HCT116 (cell line): ENCODE results near the gene MUS81. TPM values are rescaled to one million over a fixed set of nuclear protein-coding genes. Genes with fewer than 3 reads are reported as not detected.

ENCODE experiments used
- ATAC-seq: fragments of 200-7000 bp; cut with Tn5 transposase; 2 replicates; pipeline ENCODE4 v1.9.1; 2020; ENCODE audit warnings: mild to moderate bottlenecking, moderate library complexity
- BruUV-seq: library from RNA; stranded (reverse); fragments of 400-500 nt; replicated peaks from 2 replicates; lab custom pipeline; 2021; lab: Mats Ljungman, UMichigan
- CTCF ChIA-PET: fragments of 300-600 bp; sonication (Branson Sonifier 250); formaldehyde crosslinking; loops from one replicate; lab custom pipeline; 2021; ENCODE audit warnings: antibody characterized with exemption; lab: Charles Lee
- POLR2A ChIA-PET: fragments of 300-600, 350-600 bp; sonication (Branson Sonifier 250); formaldehyde crosslinking; loops from one replicate; lab custom pipeline; 2021; ENCODE audit warnings: antibody characterized with exemption; lab: Charles Lee
- RAD21 ChIA-PET, 2 experiments: fragments of 300-600 bp; sonication (Branson Sonifier 250); formaldehyde crosslinking; loops; one replicate each; lab custom pipeline; 2023; ENCODE audit warnings: low total read pairs in 2 of 2; ENCODE audit not compliant: uncharacterized antibody in 2 of 2, unreplicated experiment in 2 of 2, low non-redundant PET in 1 of 2; lab: Charles Lee
- DNase-seq: peaks from one replicate; pipeline ENCODE4 v3.0.0-alpha.2; 2010; ENCODE audit warnings: low read depth, low spot score
- H2AFZ ChIP-seq: fragments of 200-600 bp; shearing (Covaris generic), sonication (generic); 2 replicates; pipeline ENCODE4 v1.6.1; 2017; ENCODE audit warnings: low read depth, mixed run types, mixed read lengths, antibody characterized with exemption, low read length; ENCODE audit not compliant: poor library complexity, severe bottlenecking
- H3K27ac ChIP-seq: 2 replicates; pipeline ENCODE4 v1.5.1; 2012; ENCODE audit warnings: low read depth, low read length
- H3K27me3 ChIP-seq: fragments of 200-600 bp; sonication (generic); 2 replicates; pipeline ENCODE4 v1.6.1; 2016; ENCODE audit warnings: mixed run types, low read length, mixed read lengths; ENCODE audit not compliant: insufficient read depth
- H3K36me3 ChIP-seq, 2 experiments: fragments of 200-500 bp in 1 of 2; fragments of 200-600 bp in 1 of 2; sonication (Bioruptor generic) in 1 of 2; sonication (generic) in 1 of 2; 2 replicates each; pipeline versions ENCODE4 v1.5.1 to v1.6.1; 2014 to 2016; ENCODE audit warnings: low read length in 2 of 2, inconsistent platforms in 1 of 2, mixed read lengths in 1 of 2, mixed run types in 1 of 2; ENCODE audit not compliant: insufficient read depth in 2 of 2, control insufficient read depth in 1 of 2
- H3K4me1 ChIP-seq, 2 experiments: fragments of 200-600 bp in 1 of 2; sonication (generic) in 1 of 2; 2 replicates each; pipeline versions ENCODE4 v1.5.1 to v1.6.1; 2012 to 2017; ENCODE audit warnings: low read length in 2 of 2, inconsistent platforms in 1 of 2, mild to moderate bottlenecking in 1 of 2, mixed read lengths in 1 of 2, mixed run types in 1 of 2, moderate library complexity in 1 of 2; ENCODE audit not compliant: insufficient read depth in 2 of 2, control insufficient read depth in 1 of 2
- H3K4me2 ChIP-seq: fragments of 200-600 bp; sonication (generic); 2 replicates; pipeline ENCODE4 v1.6.1; 2017; ENCODE audit warnings: mixed run types, low read length, mixed read lengths
- H3K4me3 ChIP-seq, 2 experiments: fragments of 200-600 bp in 1 of 2; sonication (generic) in 1 of 2; replicated peaks in 1 of 2; 2 replicates each; pipeline ENCODE4 v1.5.1; 2011 to 2016; ENCODE audit warnings: low read length in 2 of 2, control low read depth in 1 of 2, low read depth in 1 of 2, mild to moderate bottlenecking in 1 of 2, mixed read lengths in 1 of 2, mixed run types in 1 of 2
- H3K79me2 ChIP-seq: fragments of 200-600 bp; sonication (generic); 2 replicates; pipeline ENCODE4 v1.6.1; 2017; ENCODE audit warnings: mild to moderate bottlenecking, mixed run types, low read length, moderate library complexity, mixed read lengths; ENCODE audit not compliant: insufficient read depth
- H3K9ac ChIP-seq: fragments of 200-600 bp; sonication (generic); 2 replicates; pipeline ENCODE4 v1.6.1; 2016; ENCODE audit warnings: low read length, mixed read lengths
- H3K9me2 ChIP-seq: fragments of 200-600 bp; sonication (generic), shearing (Covaris generic); 2 replicates; pipeline ENCODE4 v1.6.1; 2017; ENCODE audit warnings: mixed run types, mild to moderate bottlenecking, moderate library complexity; ENCODE audit not compliant: insufficient read depth
- H3K9me3 ChIP-seq, 2 experiments: fragments of 200-500 bp in 1 of 2; fragments of 200-600 bp in 1 of 2; sonication (Bioruptor generic) in 1 of 2; sonication (generic) in 1 of 2; 2 replicates each; pipeline ENCODE4 v1.6.1; 2014 to 2017; ENCODE audit warnings: low read length in 2 of 2, mixed read lengths in 2 of 2, inconsistent platforms in 1 of 2, low read depth in 1 of 2, mild to moderate bottlenecking in 1 of 2, mixed run types in 1 of 2, moderate library complexity in 1 of 2; ENCODE audit not compliant: control insufficient read depth in 1 of 2, insufficient read depth in 1 of 2
- H4K20me1 ChIP-seq: fragments of 200-600 bp; sonication (generic), shearing (Covaris generic); 2 replicates; pipeline ENCODE4 v1.6.1; 2017; ENCODE audit warnings: mixed run types, mild to moderate bottlenecking, moderate library complexity; ENCODE audit not compliant: insufficient read depth
- CBX3 ChIP-seq: IDR thresholded peaks from 2 replicates; pipeline ENCODE4 v1.6.1; 2012; ENCODE audit warnings: low read depth
- ELF1 ChIP-seq: IDR thresholded peaks from 2 replicates; pipeline ENCODE4 v1.6.1; 2012; ENCODE audit warnings: low read depth, borderline replicate concordance
- EZH2 ChIP-seq: fragments of 200-600 bp; sonication (generic); IDR thresholded peaks from 2 replicates; pipeline ENCODE4 v1.6.1; 2017; ENCODE audit warnings: antibody characterized with exemption, mixed run types
- FOSL1 ChIP-seq: IDR thresholded peaks from 2 replicates; pipeline ENCODE4 v1.6.1; 2012; ENCODE audit warnings: low read depth
- JUND ChIP-seq: IDR thresholded peaks from 2 replicates; pipeline ENCODE4 v1.6.1; 2012
- MAX ChIP-seq: IDR thresholded peaks from 2 replicates; pipeline ENCODE4 v1.6.1; 2012
- POLR2A ChIP-seq: IDR thresholded peaks from 2 replicates; pipeline ENCODE4 v1.7.0; 2011; ENCODE audit warnings: borderline replicate concordance; ENCODE audit not compliant: insufficient read depth, insufficient read length; ENCODE audit errors: extremely low read depth
- SRF ChIP-seq: IDR thresholded peaks from 2 replicates; pipeline ENCODE4 v1.6.1; 2012; ENCODE audit warnings: low read depth
- TCF7L2 ChIP-seq: IDR thresholded peaks from 2 replicates; pipeline ENCODE4 v1.7.0; 2011; ENCODE audit warnings: borderline replicate concordance, inconsistent platforms; ENCODE audit not compliant: insufficient read depth, insufficient read length; ENCODE audit errors: extremely low read depth
- ZBTB33 ChIP-seq: IDR thresholded peaks from 2 replicates; pipeline ENCODE4 v1.6.1; 2011; ENCODE audit warnings: mild to moderate bottlenecking, low read length, moderate library complexity; ENCODE audit not compliant: insufficient replicate concordance; ENCODE audit errors: extremely low read depth
- ZNF274 ChIP-seq: fragments of 200-500 bp; sonication (Bioruptor generic); IDR thresholded peaks from 2 replicates; pipeline ENCODE4 v1.6.1; 2014; ENCODE audit warnings: mild to moderate bottlenecking, low read depth, low read length, inconsistent platforms
- intact Hi-C: fragments of 100-400 bp; cut with micrococcal nuclease; formaldehyde crosslinking; loops from 2 replicates; pipeline ENCODE4 v1.10.0; 2022
- total RNA-seq: library from RNA; stranded (reverse); gene quantifications from one replicate; pipeline ENCODE4 v1.2.1, GENCODE V29; 2021; ENCODE audit not compliant: unreplicated experiment

MUS81 gene
- total RNA-seq, 1 experiment from 2014 or later: 47.2 TPM

- no peak overlapping the region for H2AFZ ChIP-seq
- H3K79me2 ChIP-seq: no peaks in the 10 kb centered on the region
- BruUV-seq: no TSS peak
- ChIA-PET POLR2A (no interaction called here), RAD21 (no interaction called here), CTCF (interaction anchor here (2.4 kb wide), 1 partner anchor 34 kb away, joined by 10 read pairs; the partner anchor contains the start of gene AP5B1)
- peaks cover 0 to 12% of the 10 kb centered on the region in 2 experiments; a peak in 2 of 4 replicates for H3K4me1 ChIP-seq
- no peaks in the 10 kb centered on the region for H4K20me1 ChIP-seq
- no peaks in the 10 kb centered on the region for H3K9me3 ChIP-seq
- no peaks in the 10 kb centered on the region for H3K9me2 ChIP-seq
- DNase-seq (no peak), ATAC-seq (no peak)
- H3K27ac ChIP-seq: no peak overlapping the region
- TF ChIP-seq FOSL1 (no peak), POLR2A (no peak), ZBTB33 (no peak), MAX (no peak), TCF7L2 (no peak), JUND (no peak), ELF1 (no peak), EZH2 (no peak), CBX3 (no peak), SRF (no peak), ZNF274 (no peak)
- intact Hi-C loops: no loop called here
- no peak overlapping the region for H3K4me3 ChIP-seq
- H3K9ac ChIP-seq: no peak overlapping the region
- no peaks in the 10 kb centered on the region for H3K27me3 ChIP-seq
- no peaks in the 10 kb centered on the region for H3K36me3 ChIP-seq
- no peak overlapping the region for H3K4me2 ChIP-seq
Measured at GRCh38 chr11:65814131-65814985, 45.9 kb upstream of the MUS81 start.
